ENCODE measurements around the gene ZNF674. TPM values are rescaled to one million over a fixed set of nuclear protein-coding genes. Genes with fewer than 3 reads are reported as not detected.

The ZNF674 gene
- total RNA-seq, 2 experiments from 2014 or later: 5.4 to 5.5 TPM

- Histone ChIP-seq H3K4me2 (ENCODE audit: low read length) (peak overlapping the region; percentile 76), H3K36me3 (ENCODE audit: insufficient read depth, low read length) (no peaks in the 10 kb centered on the region), H3K4me1 (ENCODE audit: insufficient read depth, low read length, poor library complexity, severe bottlenecking) (peaks cover 30% of the 10 kb centered on the region), H4K20me1 (ENCODE audit: insufficient read depth, low read length) (no peaks in the 10 kb centered on the region), H3K4me3 (ENCODE audit: low read depth, low read length, poor library complexity, severe bottlenecking) (no peak overlapping the region), H3K9me2 (ENCODE audit: insufficient read depth, low read length) (no peaks in the 10 kb centered on the region), H2AFZ (ENCODE audit: low read length) (0 out of 2 replicates have a peak overlapping the region, but pooled peaks have one; percentile 59), H3K79me2 (ENCODE audit: insufficient read depth, low read depth, low read length) (peaks cover 8% of the 10 kb centered on the region; the same call in 1 of the 2 replicates), H3K27ac (ENCODE audit: low read depth, low read length, poor library complexity, severe bottlenecking) (no peak overlapping the region), H3K9me3 (ENCODE audit: low read length) (no peaks in the 10 kb centered on the region)
- ChIA-PET POLR2A (interaction anchor here (0.7 kb wide), 1 partner anchor 92 kb away, joined by 3 read pairs; no protein-coding TSS in a partner anchor), CTCF (ENCODE audit: unreplicated experiment) (no interaction called here)
- no TSS peak for BruUV-seq (replicated peaks)
- intact Hi-C loops (cut with micrococcal nuclease; ENCODE audit: unreplicated experiment): loop anchor here (5.0 kb wide), 1 partner anchor 186 kb away; the partner anchor contains the start of gene SLC9A7
- TF ChIP-seq CTCF (conservative IDR thresholded peaks at IDR 0.05; ENCODE audit: low read length): no peak
- no peak for TF ChIP-seq EZH2phosphoT487 (IDR thresholded peaks at IDR 0.05; ENCODE audit: borderline replicate concordance, low read depth, low read length)
- no peak for DNase-seq (ENCODE audit: low spot score)
These were observed 26.5 kb upstream of the ZNF674 start for GRCh38 chrX:46571423-46572339.

GRCh38 chrX:46569621-46570020 is 24.4 kb upstream of the ZNF674 start:
- CTCF ChIA-PET (ENCODE audit: unreplicated experiment): no interaction called here
- Histone ChIP-seq H4K20me1 (ENCODE audit: insufficient read depth, low read length) (no peaks in the 10 kb centered on the region), H3K4me3 (ENCODE audit: low read depth, low read length, poor library complexity, severe bottlenecking) (no peak overlapping the region), H3K27ac (ENCODE audit: low read depth, low read length, poor library complexity, severe bottlenecking) (no peak overlapping the region), H3K4me2 (ENCODE audit: low read length) (no peak overlapping the region), H3K9me3 (ENCODE audit: low read length) (no peaks in the 10 kb centered on the region), H3K79me2 (ENCODE audit: insufficient read depth, low read depth, low read length) (no peaks in the 10 kb centered on the region), H2AFZ (ENCODE audit: low read length) (no peak overlapping the region), H3K9me2 (ENCODE audit: insufficient read depth, low read length) (no peaks in the 10 kb centered on the region), H3K36me3 (ENCODE audit: insufficient read depth, low read length) (no peaks in the 10 kb centered on the region), H3K4me1 (ENCODE audit: insufficient read depth, low read length, poor library complexity, severe bottlenecking) (peaks cover 15% of the 10 kb centered on the region)
- no peak for TF ChIP-seq CTCF (conservative IDR thresholded peaks at IDR 0.05; ENCODE audit: low read length)
- no peak for TF ChIP-seq EZH2phosphoT487 (IDR thresholded peaks at IDR 0.05; ENCODE audit: borderline replicate concordance, low read depth, low read length)
- no TSS peak for BruUV-seq (replicated peaks)
- POLR2A ChIA-PET: no interaction called here
- intact Hi-C loops (cut with micrococcal nuclease; ENCODE audit: unreplicated experiment): loop anchor here (5.0 kb wide), 1 partner anchor 188 kb away; the partner anchor contains the start of gene SLC9A7
- no peak for DNase-seq (ENCODE audit: low spot score)

DNA sequence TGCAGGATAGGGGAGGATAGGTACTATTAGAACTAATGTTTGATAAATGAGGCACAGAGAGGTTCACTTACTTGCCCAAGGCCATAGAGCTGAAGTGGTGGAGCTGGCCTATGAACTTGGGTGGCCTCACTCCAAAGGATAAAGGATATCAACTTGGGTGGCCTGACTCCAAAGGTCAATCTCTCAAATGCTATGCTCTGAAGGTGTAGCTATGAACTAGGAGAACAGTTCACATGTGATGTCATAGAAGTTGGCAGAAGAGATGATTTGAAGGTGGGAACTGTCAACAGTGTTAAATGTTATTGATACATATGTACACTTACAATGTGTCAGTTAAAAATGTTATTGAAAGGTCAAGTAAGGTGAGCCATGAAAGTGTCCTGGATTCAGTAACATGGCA is 22.2 kb upstream of the ZNF674 start:
- Histone ChIP-seq H3K4me2 (ENCODE audit: low read length) (no peak overlapping the region), H3K27ac (ENCODE audit: low read depth, low read length, poor library complexity, severe bottlenecking) (no peak overlapping the region), H3K9me3 (ENCODE audit: low read length) (no peaks in the 10 kb centered on the region), H4K20me1 (ENCODE audit: insufficient read depth, low read length) (no peaks in the 10 kb centered on the region), H3K36me3 (ENCODE audit: insufficient read depth, low read length) (no peaks in the 10 kb centered on the region), H2AFZ (ENCODE audit: low read length) (no peak overlapping the region), H3K79me2 (ENCODE audit: insufficient read depth, low read depth, low read length) (no peaks in the 10 kb centered on the region), H3K4me1 (ENCODE audit: insufficient read depth, low read length, poor library complexity, severe bottlenecking) (peaks cover 18% of the 10 kb centered on the region), H3K9me2 (ENCODE audit: insufficient read depth, low read length) (no peaks in the 10 kb centered on the region), H3K4me3 (ENCODE audit: low read depth, low read length, poor library complexity, severe bottlenecking) (no peak overlapping the region)
- intact Hi-C loops (cut with micrococcal nuclease; ENCODE audit: unreplicated experiment): no loop called here
- POLR2A ChIA-PET: interaction anchor here (0.6 to 0.7 kb wide), 3 partner anchors 11 to 227 kb away, joined by 3 to 5 read pairs (median 3); no protein-coding TSS in a partner anchor
- CTCF ChIA-PET (ENCODE audit: unreplicated experiment): no interaction called here
- BruUV-seq (replicated peaks): no TSS peak
- TF ChIP-seq EZH2phosphoT487 (IDR thresholded peaks at IDR 0.05; ENCODE audit: borderline replicate concordance, low read depth, low read length) (no peak), CTCF (conservative IDR thresholded peaks at IDR 0.05; ENCODE audit: low read length) (no peak)
- DNase-seq (ENCODE audit: low spot score): no peak

Data from OCI-LY7 (cell line).